HepG2 (cell line): ENCODE data around the gene CRYBA2. TPM values are rescaled to one million over a fixed set of nuclear protein-coding genes. Genes with fewer than 3 reads are reported as not detected.

Experiments used
- ATAC-seq: fragments of 200-7000 bp; cut with Tn5 transposase; 3 replicates; pipeline ENCODE4 v1.9.1; 2020; ENCODE audit warnings: mild to moderate bottlenecking, moderate library complexity
- BruUV-seq: library from RNA; stranded (reverse); fragments of 400-500 nt; replicated peaks from 2 replicates; lab custom pipeline; 2021; lab: Mats Ljungman, UMichigan
- CTCF ChIA-PET: fragments of 300-600 bp; formaldehyde crosslinking; extraction: SDS; loops from one replicate; lab custom pipeline; 2021; ENCODE audit warnings: low total read pairs, inconsistent platforms, low intra/inter-chr PET ratio; lab: Yijun Ruan, JAX
- POLR2A ChIA-PET: fragments of 350-600 bp; sonication (Branson Sonifier 250); formaldehyde crosslinking; loops from one replicate; lab custom pipeline; 2020; ENCODE audit warnings: antibody characterized with exemption, inconsistent platforms; lab: Yijun Ruan, JAX
- DNase-seq: peaks from one replicate; pipeline ENCODE4 v3.0.0-alpha.2; 2015; ENCODE audit warnings: low spot score
- FAIRE-seq: peaks from 3 replicates; lab custom pipeline; 2011; peaks lifted over from hg19 to GRCh38; lab: Jason Lieb, UNC
- H2AFZ ChIP-seq: one replicate; pipeline ENCODE4 v1.6.1; 2011; ENCODE audit warnings: low read length, inconsistent platforms
- H3K27ac ChIP-seq: fragments of 300-600 bp; 3 replicates; pipeline ENCODE4 v1.8.0; 2011; ENCODE audit warnings: mixed run types, mild to moderate bottlenecking, mixed read lengths, low read length, inconsistent platforms; ENCODE audit not compliant: insufficient read depth; ENCODE audit errors: extremely low read length
- H3K27me3 ChIP-seq, 2 experiments: fragments of 200-600 bp in 1 of 2; 2 replicates in 1 of 2; 3 replicates in 1 of 2; pipeline versions ENCODE4 v1.6.0 to v1.8.0; 2011; ENCODE audit warnings: low read length in 2 of 2, mild to moderate bottlenecking in 2 of 2, moderate library complexity in 2 of 2, inconsistent platforms in 1 of 2; ENCODE audit not compliant: insufficient read depth in 2 of 2, control insufficient read depth in 1 of 2
- H3K36me3 ChIP-seq, 2 experiments: fragments of 200-600 bp in 1 of 2; replicated peaks in 1 of 2; 2 replicates in 1 of 2; 3 replicates in 1 of 2; pipeline versions ENCODE4 v1.5.1 to v1.8.0; 2011; ENCODE audit warnings: low read length in 2 of 2, inconsistent platforms in 1 of 2; ENCODE audit not compliant: insufficient read depth in 2 of 2, control insufficient read depth in 1 of 2
- H3K4me1 ChIP-seq: 2 replicates; pipeline ENCODE4 v1.5.1; 2012; ENCODE audit warnings: low read length, inconsistent platforms; ENCODE audit not compliant: insufficient read depth
- H3K4me2 ChIP-seq: 2 replicates; pipeline ENCODE4 v1.6.0; 2011; ENCODE audit warnings: low read depth, low read length, inconsistent platforms
- H3K4me3 ChIP-seq, 3 experiments: fragments of 200-600 bp in 1 of 3; sonication (generic), shearing (Covaris generic) in 1 of 3; replicated peaks in 1 of 3; 2 replicates each; pipeline ENCODE4 v1.5.1; 2011 to 2016; ENCODE audit warnings: low read length in 3 of 3, inconsistent platforms in 2 of 3, low read depth in 2 of 3, mild to moderate bottlenecking in 2 of 3, control low read depth in 1 of 3, mixed read lengths in 1 of 3; ENCODE audit not compliant: insufficient read depth in 1 of 3
- H3K79me2 ChIP-seq: one replicate; pipeline ENCODE4 v1.6.1; 2011; ENCODE audit warnings: low read length, inconsistent platforms; ENCODE audit not compliant: insufficient read depth
- H3K9ac ChIP-seq: 2 replicates; pipeline ENCODE4 v1.6.0; 2011; ENCODE audit warnings: mild to moderate bottlenecking, low read depth, low read length, inconsistent platforms; ENCODE audit not compliant: insufficient read depth
- H3K9me3 ChIP-seq: 2 replicates; pipeline ENCODE4 v1.5.1; 2012; ENCODE audit warnings: mild to moderate bottlenecking, low read length
- H4K20me1 ChIP-seq: 2 replicates; pipeline ENCODE4 v1.6.0; 2011; ENCODE audit warnings: inconsistent platforms, mild to moderate bottlenecking, low read length, moderate library complexity; ENCODE audit not compliant: insufficient read depth
- AGO1 ChIP-seq: fragments of 200-400 bp; formaldehyde crosslinking; IDR thresholded peaks from 2 replicates; pipeline ENCODE4 v1.6.1; 2017; ENCODE audit warnings: mild to moderate bottlenecking, low read depth, low read length, moderate library complexity; ENCODE audit not compliant: poor library complexity, severe bottlenecking
- HDAC6 ChIP-seq: fragments of 200-600 bp; sonication (generic); IDR thresholded peaks from 2 replicates; pipeline ENCODE4 v1.7.0; 2017; ENCODE audit warnings: mild to moderate bottlenecking, antibody characterized with exemption, low read length, low read depth
- NFIC ChIP-seq: IDR thresholded peaks from 2 replicates; pipeline ENCODE4 v1.6.1; 2012; ENCODE audit warnings: mild to moderate bottlenecking, low read length, inconsistent platforms
- TOPORS ChIP-seq: sonication (generic); formaldehyde crosslinking; IDR thresholded peaks from 2 replicates; pipeline ENCODE4 v1.8.0; 2023; ENCODE audit warnings: mild to moderate bottlenecking, missing genetic modification reagents
- ZNF350 ChIP-seq: sonication (generic); formaldehyde crosslinking; IDR thresholded peaks from 2 replicates; pipeline ENCODE4 v1.4.0; 2020; ENCODE audit warnings: mild to moderate bottlenecking, low read depth, missing genetic modification reagents, borderline replicate concordance
- ZNF569 ChIP-seq: sonication (generic); formaldehyde crosslinking; IDR thresholded peaks from 2 replicates; pipeline ENCODE4 v1.5.0; 2020; ENCODE audit warnings: mild to moderate bottlenecking, missing genetic modification reagents, moderate library complexity, borderline replicate concordance
- ZNF775 ChIP-seq: sonication (generic); formaldehyde crosslinking; IDR thresholded peaks from 2 replicates; pipeline ENCODE4 v1.4.0; 2020; ENCODE audit warnings: missing genetic modification reagents, mild to moderate bottlenecking, moderate library complexity, borderline replicate concordance
- WGBS: methylation state at CpG from one replicate; pipeline ENCODE4 v1.1.6; 2017; ENCODE audit warnings: low lambda C conversion rate; 5-methylcytosine and 5-hydroxymethylcytosine counted together
- in situ Hi-C: cut with HindIII; loops from 2 replicates; pipeline ENCODE4 v1.10.0; 2017; ENCODE audit warnings: low pct_unique_long_range_greater_than_20kb; ENCODE audit not compliant: extremely low pct_ligation_motif_present
- intact Hi-C: fragments of 100-400 bp; cut with micrococcal nuclease; formaldehyde crosslinking; loops from one replicate; pipeline ENCODE4 v1.10.0; 2022; ENCODE audit not compliant: unreplicated experiment
- polyA plus RNA-seq, 8 experiments: library from polyadenylated mRNA; depleted of rRNA in 3 of 8; stranded (reverse) in 7 of 8; unstranded in 1 of 8; fragments of >200 nt; fragmentation: Illumina TruSeq in 4 of 8; extraction: Trizol in 4 of 8; gene quantifications; 2 replicates each; pipeline versions ENCODE4 v1.2.1 to v1.2.3, GENCODE V29; 2011 to 2016; ENCODE audit warnings: low read depth in 4 of 8, missing spikeins in 1 of 8, mixed read lengths in 1 of 8; ENCODE audit not compliant: insufficient read depth in 1 of 8
- total RNA-seq, 5 experiments: library from RNA; depleted of rRNA; stranded (reverse); fragments of >200 nt; fragmentation: Illumina TruSeq; extraction: Trizol; gene quantifications; 2 replicates each; pipeline ENCODE4 v1.2.3, GENCODE V29; 2016; ENCODE audit warnings: low read depth in 1 of 5
- TF ChIP-seq, protein P1 (sequence below): sonication (generic); formaldehyde crosslinking; IDR thresholded peaks from 2 replicates; pipeline ENCODE4 v1.4.0; 2020; ENCODE audit warnings: missing genetic modification reagents
- TF ChIP-seq, protein P2 (sequence below): sonication (generic); formaldehyde crosslinking; IDR thresholded peaks from 2 replicates; pipeline ENCODE4 v1.4.0; 2020; ENCODE audit warnings: missing genetic modification reagents, borderline replicate concordance
- TF ChIP-seq, protein P3 (sequence below): sonication (generic); formaldehyde crosslinking; IDR thresholded peaks from 2 replicates; pipeline ENCODE4 v1.4.0; 2020; ENCODE audit warnings: missing genetic modification reagents, mild to moderate bottlenecking, borderline replicate concordance

Gene CRYBA2
- total and polyA plus RNA-seq, 2 of the 13 experiments (the other 11 are each of a cell fraction or from before 2014, with no cell fraction given) = not detected

DNA sequence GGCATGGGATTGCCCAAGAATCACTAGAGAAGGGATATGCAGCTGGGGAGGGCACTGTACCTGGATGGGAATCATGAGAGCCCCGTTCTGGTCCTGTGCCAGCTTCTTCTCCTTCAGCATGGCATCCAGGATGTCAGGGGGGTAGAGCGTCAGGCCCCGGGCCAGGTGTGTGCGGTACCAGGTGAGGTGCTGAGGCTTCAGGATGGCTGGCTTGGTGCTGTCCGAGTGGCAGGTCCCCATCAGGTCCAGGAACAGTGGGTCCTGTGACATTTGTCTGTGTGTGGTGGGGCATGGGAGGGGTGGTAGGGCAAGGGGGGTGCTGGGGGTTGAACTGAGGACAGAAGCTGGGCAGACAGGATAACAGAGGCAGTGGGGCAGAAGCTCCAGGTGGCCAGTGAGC is 34.9 kb upstream of the CRYBA2 start:
- no peaks in the 10 kb centered on the region for H3K4me1 ChIP-seq
- peaks cover 25 to 93% of the 10 kb centered on the region in 2 experiments for H3K27me3 ChIP-seq
- no peak for DNase-seq
- H4K20me1 ChIP-seq = peaks cover 17% of the 10 kb centered on the region; the same call in 1 of the 2 replicates
- FAIRE-seq = no peak
- POLR2A ChIA-PET = no interaction called here
- CTCF ChIA-PET = interaction anchor here (1.2 kb wide), 1 partner anchor 127 kb away, joined by 4 read pairs; no protein-coding TSS in a partner anchor
- no peak for ATAC-seq
- no peak overlapping the region for H3K27ac ChIP-seq
- TF ChIP-seq, protein P1, sequence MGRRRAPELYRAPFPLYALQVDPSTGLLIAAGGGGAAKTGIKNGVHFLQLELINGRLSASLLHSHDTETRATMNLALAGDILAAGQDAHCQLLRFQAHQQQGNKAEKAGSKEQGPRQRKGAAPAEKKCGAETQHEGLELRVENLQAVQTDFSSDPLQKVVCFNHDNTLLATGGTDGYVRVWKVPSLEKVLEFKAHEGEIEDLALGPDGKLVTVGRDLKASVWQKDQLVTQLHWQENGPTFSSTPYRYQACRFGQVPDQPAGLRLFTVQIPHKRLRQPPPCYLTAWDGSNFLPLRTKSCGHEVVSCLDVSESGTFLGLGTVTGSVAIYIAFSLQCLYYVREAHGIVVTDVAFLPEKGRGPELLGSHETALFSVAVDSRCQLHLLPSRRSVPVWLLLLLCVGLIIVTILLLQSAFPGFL (CRISPR knock-in tag) = no peak
- TF ChIP-seq TOPORS (CRISPR knock-in tag) (no peak), AGO1 (no peak), ZNF775 (CRISPR knock-in tag) (no peak), ZNF350 (no peak), HDAC6 (no peak), NFIC (no peak), ZNF569 (CRISPR knock-in tag) (no peak)
- TF ChIP-seq, protein P2, sequence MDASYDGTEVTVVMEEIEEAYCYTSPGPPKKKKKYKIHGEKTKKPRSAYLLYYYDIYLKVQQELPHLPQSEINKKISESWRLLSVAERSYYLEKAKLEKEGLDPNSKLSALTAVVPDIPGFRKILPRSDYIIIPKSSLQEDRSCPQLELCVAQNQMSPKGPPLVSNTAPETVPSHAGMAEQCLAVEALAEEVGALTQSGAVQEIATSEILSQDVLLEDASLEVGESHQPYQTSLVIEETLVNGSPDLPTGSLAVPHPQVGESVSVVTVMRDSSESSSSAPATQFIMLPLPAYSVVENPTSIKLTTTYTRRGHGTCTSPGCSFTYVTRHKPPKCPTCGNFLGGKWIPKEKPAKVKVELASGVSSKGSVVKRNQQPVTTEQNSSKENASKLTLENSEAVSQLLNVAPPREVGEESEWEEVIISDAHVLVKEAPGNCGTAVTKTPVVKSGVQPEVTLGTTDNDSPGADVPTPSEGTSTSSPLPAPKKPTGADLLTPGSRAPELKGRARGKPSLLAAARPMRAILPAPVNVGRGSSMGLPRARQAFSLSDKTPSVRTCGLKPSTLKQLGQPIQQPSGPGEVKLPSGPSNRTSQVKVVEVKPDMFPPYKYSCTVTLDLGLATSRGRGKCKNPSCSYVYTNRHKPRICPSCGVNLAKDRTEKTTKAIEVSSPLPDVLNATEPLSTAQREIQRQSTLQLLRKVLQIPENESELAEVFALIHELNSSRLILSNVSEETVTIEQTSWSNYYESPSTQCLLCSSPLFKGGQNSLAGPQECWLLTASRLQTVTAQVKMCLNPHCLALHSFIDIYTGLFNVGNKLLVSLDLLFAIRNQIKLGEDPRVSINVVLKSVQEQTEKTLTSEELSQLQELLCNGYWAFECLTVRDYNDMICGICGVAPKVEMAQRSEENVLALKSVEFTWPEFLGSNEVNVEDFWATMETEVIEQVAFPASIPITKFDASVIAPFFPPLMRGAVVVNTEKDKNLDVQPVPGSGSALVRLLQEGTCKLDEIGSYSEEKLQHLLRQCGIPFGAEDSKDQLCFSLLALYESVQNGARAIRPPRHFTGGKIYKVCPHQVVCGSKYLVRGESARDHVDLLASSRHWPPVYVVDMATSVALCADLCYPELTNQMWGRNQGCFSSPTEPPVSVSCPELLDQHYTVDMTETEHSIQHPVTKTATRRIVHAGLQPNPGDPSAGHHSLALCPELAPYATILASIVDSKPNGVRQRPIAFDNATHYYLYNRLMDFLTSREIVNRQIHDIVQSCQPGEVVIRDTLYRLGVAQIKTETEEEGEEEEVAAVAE (CRISPR knock-in tag) = no peak
- TF ChIP-seq, protein P3, sequence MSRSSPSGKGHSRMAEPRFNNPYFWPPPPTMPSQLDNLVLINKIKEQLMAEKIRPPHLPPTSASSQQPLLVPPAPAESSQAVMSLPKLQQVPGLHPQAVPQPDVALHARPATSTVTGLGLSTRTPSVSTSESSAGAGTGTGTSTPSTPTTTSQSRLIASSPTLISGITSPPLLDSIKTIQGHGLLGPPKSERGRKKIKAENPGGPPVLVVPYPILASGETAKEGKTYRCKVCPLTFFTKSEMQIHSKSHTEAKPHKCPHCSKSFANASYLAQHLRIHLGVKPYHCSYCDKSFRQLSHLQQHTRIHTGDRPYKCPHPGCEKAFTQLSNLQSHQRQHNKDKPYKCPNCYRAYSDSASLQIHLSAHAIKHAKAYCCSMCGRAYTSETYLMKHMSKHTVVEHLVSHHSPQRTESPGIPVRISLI (CRISPR knock-in tag) = no peak
- WGBS = 38% methylated on average over 5 of the region's 5 CpGs
- in situ Hi-C loops = no loop called here
- H3K36me3 ChIP-seq = no peaks in the 10 kb centered on the region
- no TSS peak for BruUV-seq
- no peak overlapping the region for H3K4me3 ChIP-seq
- no peaks in the 10 kb centered on the region for H3K9me3 ChIP-seq
- H3K4me2 ChIP-seq = no peak overlapping the region
- H2AFZ ChIP-seq = no peak overlapping the region
- no peak overlapping the region for H3K9ac ChIP-seq
- intact Hi-C loops = loop anchor here (2.0 kb wide), 1 partner anchor 25 kb away; no protein-coding TSS in a partner anchor
- no peaks in the 10 kb centered on the region for H3K79me2 ChIP-seq
